GM21737 (cell line): ENCODE measurements around the gene GPC2.
"Not testable (repeated sequence)": the region's sequence is repeated elsewhere in the genome, so short reads cannot be mapped to it uniquely, and the experiment has no call there.

Source experiments
- ATAC-seq: cut with Tn5 transposase; IDR thresholded peaks from one replicate; pipeline ENCODE4 v1.9.1; 2021; ENCODE audit warnings: mild to moderate bottlenecking, moderate library complexity; ENCODE audit not compliant: unreplicated experiment

The GPC2 gene

GRCh38 chr7:100208911-100209408, 31.8 kb upstream of the GPC2 start:
- ATAC-seq = peak; percentile 56

GRCh38 chr7:100204454-100204853, 27.3 kb upstream of the GPC2 start:
- no peak for ATAC-seq

- ATAC-seq = no peak
Measured at GRCh38 chr7:100200693-100201092, 23.5 kb upstream of the GPC2 start.

GRCh38 chr7:100198266-100198665, 21.1 kb upstream of the GPC2 start:
- no peak for ATAC-seq

- not testable (repeated sequence) for ATAC-seq
Measured at GRCh38 chr7:100195901-100196322, 18.7 kb upstream of the GPC2 start.

- no peak for ATAC-seq
Measured at GRCh38 chr7:100195222-100195621, 18.0 kb upstream of the GPC2 start.

- no peak for ATAC-seq
Measured at GRCh38 chr7:100192969-100193368, 15.8 kb upstream of the GPC2 start.

- ATAC-seq = not testable (repeated sequence)
Measured at GRCh38 chr7:100192281-100192862, 15.2 kb upstream of the GPC2 start.

- ATAC-seq = no peak
Measured at GRCh38 chr7:100191775-100192174, 14.6 kb upstream of the GPC2 start.

GRCh38 chr7:100190048-100190711, 13.0 kb upstream of the GPC2 start:
- no peak for ATAC-seq

- ATAC-seq = no peak
Measured at GRCh38 chr7:100189061-100189460, 11.9 kb upstream of the GPC2 start.

- no peak for ATAC-seq
Measured at GRCh38 chr7:100185726-100186125, 8.5 kb upstream of the GPC2 start.

- ATAC-seq = not testable (repeated sequence)
Measured at GRCh38 chr7:100183090-100183489, 5.9 kb upstream of the GPC2 start.

GRCh38 chr7:100182616-100183015, 5.4 kb upstream of the GPC2 start:
- not testable (repeated sequence) for ATAC-seq

- ATAC-seq = not testable (repeated sequence)
Measured at GRCh38 chr7:100180084-100180483, 2.9 kb upstream of the GPC2 start.

- no peak for ATAC-seq
Measured at GRCh38 chr7:100176096-100177044, 811 bp downstream of the GPC2 start.

- no peak for ATAC-seq
Measured at GRCh38 chr7:100175296-100175935, 1.8 kb downstream of the GPC2 start.

- ATAC-seq = no peak
Measured at GRCh38 chr7:100174582-100174981, 2.6 kb downstream of the GPC2 start.

GRCh38 chr7:100173806-100174495, 3.2 kb downstream of the GPC2 start:
- ATAC-seq = no peak

- ATAC-seq = no peak
Measured at GRCh38 chr7:100171840-100172239, 5.3 kb downstream of the GPC2 start.
